ENCODE data around the gene SRRM2. TPM values are rescaled to one million over a fixed set of nuclear protein-coding genes. Genes with fewer than 3 reads are reported as not detected.

The SRRM2 gene
- total RNA-seq, 1 donor from 2014 or later: 239 TPM

GRCh38 chr16:2775131-2775716 lies 22.8 kb downstream of the SRRM2 start:
- DNase-seq (ENCODE audit: extremely low read depth, low read depth, low spot score): no peak

GRCh38 chr16:2775765-2776499 lies 23.5 kb downstream of the SRRM2 start:
- DNase-seq (ENCODE audit: extremely low read depth, low read depth, low spot score): no peak

- DNase-seq (ENCODE audit: extremely low read depth, low read depth, low spot score): no peak
Measured at GRCh38 chr16:2776500-2777139, 24.2 kb downstream of the SRRM2 start.

GRCh38 chr16:2777231-2777902 lies 24.9 kb downstream of the SRRM2 start, which contains the start of gene ELOB:
TSS of gene ELOB (minus strand) at chr16:2777280. CDS start at chr16:2777239, 41 bp downstream.
- DNase-seq (ENCODE audit: extremely low read depth, low read depth, low spot score): no peak

- no peak for DNase-seq (ENCODE audit: extremely low read depth, low read depth, low spot score)
Measured at GRCh38 chr16:2777903-2778629, 25.6 kb downstream of the SRRM2 start.

- no peak for DNase-seq (ENCODE audit: extremely low read depth, low read depth, low spot score)
Measured at GRCh38 chr16:2778630-2778958, 26.2 kb downstream of the SRRM2 start.

GRCh38 chr16:2779151-2779920 lies 26.9 kb downstream of the SRRM2 start:
- no peak for DNase-seq (ENCODE audit: extremely low read depth, low read depth, low spot score)

GRCh38 chr16:2779978-2780898 lies 27.8 kb downstream of the SRRM2 start:
- no peak for DNase-seq (ENCODE audit: extremely low read depth, low read depth, low spot score)

GRCh38 chr16:2782583-2783351 lies 30.3 kb downstream of the SRRM2 start:
- DNase-seq (ENCODE audit: extremely low read depth, low read depth, low spot score): no peak

GRCh38 chr16:2783581-2784357 lies 31.3 kb downstream of the SRRM2 start:
- no peak for DNase-seq (ENCODE audit: extremely low read depth, low read depth, low spot score)

- no peak for DNase-seq (ENCODE audit: extremely low read depth, low read depth, low spot score)
Measured at GRCh38 chr16:2784358-2785100, 32.1 kb downstream of the SRRM2 start.

- no peak for DNase-seq (ENCODE audit: extremely low read depth, low read depth, low spot score)
Measured at GRCh38 chr16:2785101-2785991, 32.9 kb downstream of the SRRM2 start.

GRCh38 chr16:2786061-2786825 lies 33.8 kb downstream of the SRRM2 start:
- DNase-seq (ENCODE audit: extremely low read depth, low read depth, low spot score): no peak

- no peak for DNase-seq (ENCODE audit: extremely low read depth, low read depth, low spot score)
Measured at GRCh38 chr16:2786826-2787151, 34.4 kb downstream of the SRRM2 start.

GRCh38 chr16:2787406-2787805 lies 35.0 kb downstream of the SRRM2 start, which contains the start of gene PRSS33:
TSS of gene PRSS33 (minus strand) at chr16:2787560. CDS start at chr16:2786547, 1,013 bp downstream.
- DNase-seq (ENCODE audit: extremely low read depth, low read depth, low spot score): no peak
